NCI-H1048 (cell line): Measurements from ENCODE around the gene ANKMY1.

ENCODE experiments used
- DNase-seq: peaks from one replicate; lab custom pipeline; 2025; lab: John Stamatoyannopoulos, UW

ANKMY1 gene

DNA sequence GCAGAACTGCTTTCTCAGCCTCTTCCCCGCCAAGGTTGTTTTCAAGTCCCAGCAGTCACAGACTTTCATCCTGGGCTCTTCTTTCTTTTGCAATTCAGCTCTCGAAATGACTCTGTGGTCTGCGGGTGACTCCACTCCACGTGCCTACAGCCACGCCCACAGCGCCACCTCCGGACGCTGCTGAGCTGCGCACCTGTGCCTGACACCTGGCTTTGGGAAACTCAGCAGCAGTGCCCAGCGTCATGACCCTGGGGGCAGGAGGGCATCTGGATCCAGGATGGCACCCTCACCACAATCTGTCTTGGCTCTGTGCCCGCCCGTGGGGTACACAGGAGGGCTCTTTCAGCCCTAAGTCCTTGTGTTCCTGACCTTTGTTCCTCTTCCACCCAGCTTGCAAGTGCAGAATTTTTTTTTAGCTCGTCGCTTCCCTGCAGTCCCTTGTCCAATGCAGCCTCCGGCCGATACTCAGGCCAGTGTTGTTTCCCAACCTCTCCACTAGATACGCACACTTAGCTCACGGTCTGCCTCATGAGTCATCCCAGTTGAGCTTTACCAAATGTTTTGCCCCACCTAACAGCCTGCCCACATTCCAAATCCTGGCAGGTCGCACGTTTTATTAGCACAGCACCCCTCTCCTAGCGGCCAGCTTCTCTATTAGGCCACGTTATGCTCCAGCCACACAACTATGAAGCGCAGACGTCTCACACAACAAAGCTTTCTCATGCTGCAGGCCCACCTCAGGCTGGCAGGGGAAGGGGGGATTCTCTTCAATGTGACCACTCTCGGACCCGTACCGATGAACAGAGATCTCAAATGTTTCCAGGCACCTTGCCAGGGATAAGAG lies 22.2 kb upstream of the ANKMY1 start:
- no peak for DNase-seq

- no peak for DNase-seq
Measured at GRCh38 chr2:240579071-240579762, 21.4 kb upstream of the ANKMY1 start.

DNA sequence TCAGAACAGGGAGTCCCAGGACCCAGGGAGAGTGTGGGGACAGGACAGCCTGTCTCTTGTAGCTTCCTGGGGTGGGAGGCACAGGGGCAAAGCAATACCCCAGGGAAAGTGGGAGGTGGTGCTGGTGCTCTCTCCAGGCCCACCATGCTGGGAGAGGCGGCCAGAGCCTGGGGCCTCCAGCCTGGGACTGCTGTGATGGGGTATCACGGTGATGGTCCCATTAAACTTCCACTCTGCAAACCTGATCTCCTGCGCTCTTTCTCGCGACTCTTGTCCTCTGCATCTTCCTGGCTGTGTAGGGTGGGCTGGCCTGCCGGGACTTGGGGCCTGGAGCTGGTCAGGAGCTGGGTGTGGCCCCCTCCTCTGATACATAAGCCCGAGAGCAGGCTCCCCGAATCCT lies 20.7 kb upstream of the ANKMY1 start:
- DNase-seq, result no peak

GRCh38 chr2:240578110-240578450 lies 20.3 kb upstream of the ANKMY1 start:
- no peak for DNase-seq

GRCh38 chr2:240577281-240578109 lies 19.7 kb upstream of the ANKMY1 start:
- no peak for DNase-seq

DNA sequence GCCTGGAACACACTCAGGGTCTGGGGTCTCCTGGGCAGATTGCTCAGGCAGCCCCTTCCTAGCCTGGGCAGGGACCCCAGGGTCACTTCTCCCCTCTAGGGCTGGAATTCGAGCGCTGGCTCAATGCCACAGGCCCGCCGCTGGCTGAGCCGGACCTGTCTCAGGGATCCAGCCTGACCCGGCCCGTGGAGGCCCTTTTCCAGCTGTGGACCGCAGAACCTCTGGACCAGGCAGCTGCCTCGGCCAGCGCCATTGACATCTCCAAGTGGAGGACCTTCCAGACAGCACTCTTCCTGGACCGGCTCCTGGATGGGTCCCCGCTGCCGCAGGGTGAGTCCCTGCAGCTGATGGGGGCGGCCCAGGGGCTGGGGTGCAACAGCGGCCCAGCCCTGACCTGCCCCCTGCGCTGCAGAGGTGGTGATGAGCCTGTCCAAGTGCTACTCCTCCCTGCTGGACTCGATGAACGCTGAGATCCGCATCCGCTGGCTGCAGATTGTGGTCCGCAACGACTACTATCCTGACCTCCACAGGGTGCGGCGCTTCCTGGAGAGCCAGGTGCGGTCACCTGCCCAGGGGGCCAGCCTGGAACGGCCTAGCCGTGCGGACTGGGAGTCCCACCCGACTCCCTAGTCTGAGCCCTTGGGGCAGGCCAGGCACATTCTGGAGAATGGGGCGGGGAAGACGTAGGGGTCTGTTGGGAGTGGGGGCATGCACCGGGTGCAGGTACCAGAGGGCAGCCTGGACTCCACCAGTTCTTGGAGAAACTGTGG lies 18.8 kb upstream of the ANKMY1 start:
- no peak for DNase-seq

GRCh38 chr2:240576036-240576435 lies 18.2 kb upstream of the ANKMY1 start:
- DNase-seq, result no peak

DNA sequence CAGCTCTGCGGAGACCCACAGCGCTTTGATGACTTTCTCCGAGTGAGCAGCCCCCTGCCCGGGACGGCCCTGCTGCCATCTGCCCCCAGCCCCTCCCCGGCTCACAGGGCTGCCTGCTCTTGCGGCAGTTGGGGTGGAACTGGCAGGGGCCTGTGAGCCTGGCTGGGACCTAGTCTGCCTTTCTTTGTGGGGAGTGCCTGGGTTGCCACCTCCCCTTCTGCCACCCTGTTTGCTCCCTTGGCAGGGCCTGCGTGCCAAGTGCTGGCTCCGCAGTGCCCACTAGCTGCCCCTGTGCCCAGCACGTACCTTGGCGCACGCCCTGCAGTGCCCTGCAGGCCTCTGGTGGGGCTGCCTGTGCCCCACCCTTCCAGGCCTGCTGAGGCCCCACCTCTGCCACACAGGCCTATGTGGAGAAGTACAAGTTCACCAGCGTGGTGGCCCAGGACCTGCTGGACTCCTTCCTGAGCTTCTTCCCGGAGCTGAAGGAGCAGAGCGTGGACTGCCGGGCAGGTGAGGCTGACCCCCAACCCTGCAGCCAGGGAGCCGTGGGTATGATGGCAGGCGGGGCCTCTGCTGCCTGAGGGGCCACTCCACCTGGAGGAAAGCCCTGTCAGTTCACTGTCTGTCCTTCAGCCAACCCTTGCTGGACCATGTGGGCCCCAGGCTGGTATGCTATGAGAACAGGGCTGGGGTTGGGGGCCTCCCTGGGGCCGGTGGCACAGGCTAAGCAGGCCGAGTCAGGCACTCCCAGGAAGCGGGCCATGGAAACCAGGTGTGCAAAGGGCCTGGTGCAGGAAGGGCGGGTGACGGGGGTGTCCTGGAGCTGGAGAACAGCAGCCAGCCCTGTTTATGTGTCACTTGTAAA lies 17.5 kb upstream of the ANKMY1 start:
- DNase-seq, result no peak

GRCh38 chr2:240574386-240575100 lies 16.8 kb upstream of the ANKMY1 start:
- DNase-seq, result no peak

GRCh38 chr2:240573516-240574385 lies 16.0 kb upstream of the ANKMY1 start:
- DNase-seq, result no peak

DNA sequence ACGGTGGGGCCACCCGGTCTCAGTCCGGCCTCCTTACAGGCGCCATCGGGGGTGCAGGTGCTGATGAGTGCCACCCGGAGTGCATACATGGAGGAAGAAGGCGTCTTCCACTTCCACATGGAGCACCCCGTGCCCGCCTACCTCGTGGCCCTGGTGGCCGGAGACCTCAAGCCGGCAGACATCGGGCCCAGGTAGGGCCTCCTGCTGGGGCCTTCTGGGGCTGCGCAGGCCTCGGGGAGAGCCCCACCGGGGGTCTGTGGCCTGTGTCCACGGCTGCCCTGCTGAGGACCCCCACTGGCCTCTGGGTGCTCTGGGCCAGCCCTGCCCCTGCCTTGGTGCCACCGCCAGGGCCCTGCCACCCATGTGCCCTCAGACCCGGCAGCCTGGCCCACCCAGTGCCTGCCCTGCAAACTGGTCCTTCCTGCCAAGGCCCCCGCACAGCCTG lies 15.3 kb upstream of the ANKMY1 start:
- no peak for DNase-seq

GRCh38 chr2:240572141-240573031 lies 14.6 kb upstream of the ANKMY1 start:
- no peak for DNase-seq

DNA sequence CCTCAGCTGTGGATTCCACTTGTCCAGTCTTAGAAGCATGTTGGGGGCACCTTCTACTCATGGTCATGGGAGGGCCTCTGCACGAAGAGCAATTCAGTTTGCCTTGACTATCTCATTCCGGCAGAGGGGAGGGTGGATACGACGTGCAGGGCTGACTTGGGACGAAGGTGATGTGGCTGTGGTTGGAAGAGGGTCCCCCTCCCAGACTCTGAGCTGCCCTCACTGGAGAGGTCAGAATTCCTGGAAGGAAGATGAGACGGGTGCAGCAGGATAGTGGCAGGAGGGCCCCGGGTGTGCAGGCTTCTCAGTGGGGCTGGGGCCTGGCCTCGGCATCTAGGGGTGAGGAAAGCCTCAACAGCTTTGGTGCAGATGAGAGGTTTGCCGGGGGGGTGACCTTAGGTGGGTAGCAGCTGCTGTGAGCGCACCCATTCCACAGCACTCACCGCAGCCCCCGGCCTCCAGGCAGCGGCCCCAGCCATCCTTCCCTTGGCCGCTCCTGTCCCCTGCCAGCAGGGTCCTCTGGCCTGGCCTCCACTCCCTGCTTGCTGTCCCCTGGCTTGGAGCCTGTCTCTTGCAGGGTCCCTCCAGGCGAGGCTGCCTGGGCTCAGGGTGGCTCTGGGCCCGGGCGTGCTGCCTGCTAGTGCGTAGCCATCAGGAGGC lies 13.7 kb upstream of the ANKMY1 start:
- DNase-seq, result no peak

GRCh38 chr2:240570531-240571313 lies 12.9 kb upstream of the ANKMY1 start:
- no peak for DNase-seq

DNA sequence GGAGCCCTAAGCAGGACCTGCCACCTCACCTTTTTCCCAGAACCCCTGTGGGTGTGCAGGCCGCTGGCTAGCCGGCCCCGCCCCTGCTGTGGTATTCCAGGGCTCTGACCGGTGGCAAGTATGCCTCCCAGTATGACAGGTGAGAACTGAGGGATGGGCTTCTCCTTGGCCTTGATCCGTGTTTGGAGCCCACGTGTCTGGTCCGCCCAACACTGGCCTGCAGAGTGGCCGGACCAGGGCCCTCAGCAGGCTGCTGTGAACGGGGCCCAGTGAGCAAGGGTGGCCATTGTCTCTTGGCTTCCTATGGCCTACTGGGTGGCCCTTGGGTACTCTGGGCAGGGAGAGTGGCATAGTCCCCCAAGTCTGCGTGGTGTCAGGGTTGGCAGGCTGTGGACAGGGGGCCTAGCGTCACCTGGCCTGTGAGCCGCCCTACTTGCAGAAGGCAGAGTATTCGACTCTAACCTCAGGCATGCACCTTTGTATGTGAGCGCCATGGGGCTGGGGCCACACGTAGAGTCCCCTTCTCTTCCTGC lies 12.3 kb upstream of the ANKMY1 start:
- DNase-seq, result no peak

DNA sequence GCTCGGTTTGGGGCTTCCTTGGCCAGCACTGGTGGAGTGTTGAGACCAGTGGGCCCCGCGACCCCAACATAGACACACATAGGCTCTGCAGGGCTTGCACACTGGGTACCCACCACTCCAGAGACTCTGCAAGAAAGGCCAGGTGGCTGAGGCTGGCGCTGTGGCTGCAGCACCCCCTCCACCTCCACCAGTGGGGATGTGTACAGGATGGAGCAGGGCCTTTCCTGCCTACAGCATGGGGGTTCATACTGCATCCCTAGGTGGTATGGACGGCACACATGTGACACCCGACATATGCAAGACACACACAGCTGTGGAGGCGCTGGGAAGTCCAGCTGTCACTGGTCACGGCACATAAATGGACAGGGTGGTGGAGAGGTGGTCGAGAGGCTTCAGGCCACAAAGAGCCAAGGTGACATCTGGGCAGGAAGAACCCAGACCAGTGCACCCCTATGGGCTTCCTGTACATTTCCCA lies 11.8 kb upstream of the ANKMY1 start:
- no peak for DNase-seq
